ENCODE results near the gene C3orf80. TPM values are rescaled to one million over a fixed set of nuclear protein-coding genes. Genes with fewer than 3 reads are reported as not detected.

The C3orf80 gene
- total RNA-seq, 1 experiment from 2014 or later = not detected

- intact Hi-C loops (cut with micrococcal nuclease; ENCODE audit: unreplicated experiment) = no loop called here
- DNase-seq (ENCODE audit: low spot score) = no peak
- ChIA-PET CTCF (no interaction called here), POLR2A (ENCODE audit: low non-redundant PET) (no interaction called here)
- no peaks in the 10 kb centered on the region for H3K9me3 ChIP-seq (ENCODE audit: low read depth, low read length, poor library complexity, severe bottlenecking)
- no peak overlapping the region for H3K27ac ChIP-seq (ENCODE audit: low read depth, low read length, poor library complexity, severe bottlenecking)
- no peak overlapping the region for H3K4me3 ChIP-seq (ENCODE audit: low read depth, low read length, poor library complexity, severe bottlenecking)
- H3K27me3 ChIP-seq (replicated peaks; ENCODE audit: insufficient read depth, low read depth, low read length, poor library complexity) = no peaks in the 10 kb centered on the region
- BruUV-seq (replicated peaks) = no TSS peak
- no peaks in the 10 kb centered on the region for H3K4me1 ChIP-seq (ENCODE audit: insufficient read depth, low read length, poor library complexity, severe bottlenecking)
- no peaks in the 10 kb centered on the region for H3K36me3 ChIP-seq (ENCODE audit: insufficient read depth, low read length, poor library complexity, severe bottlenecking)
- TF ChIP-seq EZH2 (IDR thresholded peaks at IDR 0.05; ENCODE audit: borderline replicate concordance, low read depth, low read length, poor library complexity, severe bottlenecking) (no peak), CTCF (conservative IDR thresholded peaks at IDR 0.05; ENCODE audit: low read depth, low read length) (no peak)
Measured at GRCh38 chr3:160192310-160193029, 32.8 kb upstream of the C3orf80 start.

- no peaks in the 10 kb centered on the region for H3K36me3 ChIP-seq (ENCODE audit: insufficient read depth, low read length, poor library complexity, severe bottlenecking)
- H3K4me1 ChIP-seq (ENCODE audit: insufficient read depth, low read length, poor library complexity, severe bottlenecking) = no peaks in the 10 kb centered on the region
- DNase-seq (ENCODE audit: low spot score) = no peak
- no peaks in the 10 kb centered on the region for H3K27me3 ChIP-seq (replicated peaks; ENCODE audit: insufficient read depth, low read depth, low read length, poor library complexity)
- ChIA-PET CTCF (no interaction called here), POLR2A (ENCODE audit: low non-redundant PET) (no interaction called here)
- no peak overlapping the region for H3K4me3 ChIP-seq (ENCODE audit: low read depth, low read length, poor library complexity, severe bottlenecking)
- no peak overlapping the region for H3K27ac ChIP-seq (ENCODE audit: low read depth, low read length, poor library complexity, severe bottlenecking)
- BruUV-seq (replicated peaks) = no TSS peak
- no peaks in the 10 kb centered on the region for H3K9me3 ChIP-seq (ENCODE audit: low read depth, low read length, poor library complexity, severe bottlenecking)
- no peak for TF ChIP-seq CTCF (conservative IDR thresholded peaks at IDR 0.05; ENCODE audit: low read depth, low read length)
- TF ChIP-seq EZH2 (IDR thresholded peaks at IDR 0.05; ENCODE audit: borderline replicate concordance, low read depth, low read length, poor library complexity, severe bottlenecking) = no peak
- intact Hi-C loops (cut with micrococcal nuclease; ENCODE audit: unreplicated experiment) = no loop called here
Measured at GRCh38 chr3:160193644-160194192, 31.5 kb upstream of the C3orf80 start.

- intact Hi-C loops (cut with micrococcal nuclease; ENCODE audit: unreplicated experiment) = no loop called here
- no peaks in the 10 kb centered on the region for H3K9me3 ChIP-seq (ENCODE audit: low read depth, low read length, poor library complexity, severe bottlenecking)
- POLR2A ChIA-PET (ENCODE audit: low non-redundant PET) = no interaction called here
- DNase-seq (ENCODE audit: low spot score) = no peak
- H3K27me3 ChIP-seq (replicated peaks; ENCODE audit: insufficient read depth, low read depth, low read length, poor library complexity) = no peaks in the 10 kb centered on the region
- H3K4me3 ChIP-seq (ENCODE audit: low read depth, low read length, poor library complexity, severe bottlenecking) = no peak overlapping the region
- BruUV-seq (replicated peaks) = no TSS peak
- TF ChIP-seq EZH2 (IDR thresholded peaks at IDR 0.05; ENCODE audit: borderline replicate concordance, low read depth, low read length, poor library complexity, severe bottlenecking) = no peak
- TF ChIP-seq CTCF (conservative IDR thresholded peaks at IDR 0.05; ENCODE audit: low read depth, low read length) = no peak
- no peaks in the 10 kb centered on the region for H3K36me3 ChIP-seq (ENCODE audit: insufficient read depth, low read length, poor library complexity, severe bottlenecking)
- CTCF ChIA-PET = no interaction called here
- no peaks in the 10 kb centered on the region for H3K4me1 ChIP-seq (ENCODE audit: insufficient read depth, low read length, poor library complexity, severe bottlenecking)
- no peak overlapping the region for H3K27ac ChIP-seq (ENCODE audit: low read depth, low read length, poor library complexity, severe bottlenecking)
Measured at GRCh38 chr3:160194438-160194837, 30.8 kb upstream of the C3orf80 start.
